Measurements from ENCODE around the gene NDUFC2.

DNA sequence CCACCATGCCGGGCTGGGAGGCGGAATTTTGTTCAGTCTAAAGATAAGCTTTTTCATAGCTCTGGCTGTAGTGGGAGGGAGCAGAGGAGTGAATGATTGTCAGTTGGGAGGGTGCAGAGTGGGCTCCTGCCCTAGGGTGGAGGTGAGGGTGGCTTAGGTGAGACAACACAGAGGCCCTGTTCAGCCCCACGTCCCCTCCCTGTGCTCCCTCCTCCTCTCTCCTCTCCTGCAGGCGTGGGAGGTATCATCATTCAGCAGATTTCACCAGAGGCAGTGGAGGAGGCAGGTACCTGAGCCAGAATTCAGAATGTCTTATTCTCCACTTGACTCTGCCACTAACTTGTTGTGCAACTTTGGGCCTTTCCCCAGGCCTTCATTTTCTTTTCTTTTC, 17.7 kb downstream of the NDUFC2 start:
- no peak for TF ChIP-seq EP300 (conservative IDR thresholded peaks at IDR 0.05; ENCODE audit: poor library complexity, severe bottlenecking)
- no peak for TF ChIP-seq EZH2 (IDR thresholded peaks at IDR 0.05; ENCODE audit: borderline replicate concordance, insufficient read depth, low read length, poor library complexity, severe bottlenecking)
- TF ChIP-seq, protein P1, sequence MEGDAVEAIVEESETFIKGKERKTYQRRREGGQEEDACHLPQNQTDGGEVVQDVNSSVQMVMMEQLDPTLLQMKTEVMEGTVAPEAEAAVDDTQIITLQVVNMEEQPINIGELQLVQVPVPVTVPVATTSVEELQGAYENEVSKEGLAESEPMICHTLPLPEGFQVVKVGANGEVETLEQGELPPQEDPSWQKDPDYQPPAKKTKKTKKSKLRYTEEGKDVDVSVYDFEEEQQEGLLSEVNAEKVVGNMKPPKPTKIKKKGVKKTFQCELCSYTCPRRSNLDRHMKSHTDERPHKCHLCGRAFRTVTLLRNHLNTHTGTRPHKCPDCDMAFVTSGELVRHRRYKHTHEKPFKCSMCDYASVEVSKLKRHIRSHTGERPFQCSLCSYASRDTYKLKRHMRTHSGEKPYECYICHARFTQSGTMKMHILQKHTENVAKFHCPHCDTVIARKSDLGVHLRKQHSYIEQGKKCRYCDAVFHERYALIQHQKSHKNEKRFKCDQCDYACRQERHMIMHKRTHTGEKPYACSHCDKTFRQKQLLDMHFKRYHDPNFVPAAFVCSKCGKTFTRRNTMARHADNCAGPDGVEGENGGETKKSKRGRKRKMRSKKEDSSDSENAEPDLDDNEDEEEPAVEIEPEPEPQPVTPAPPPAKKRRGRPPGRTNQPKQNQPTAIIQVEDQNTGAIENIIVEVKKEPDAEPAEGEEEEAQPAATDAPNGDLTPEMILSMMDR (IDR thresholded peaks at IDR 0.05; ENCODE audit: poor library complexity, severe bottlenecking): no peak
- no peak for TF ChIP-seq POLR2AphosphoS5 (IDR thresholded peaks at IDR 0.05)
- no peak for TF ChIP-seq SMC3 (conservative IDR thresholded peaks at IDR 0.05; ENCODE audit: poor library complexity)
- TF ChIP-seq, protein P2, sequence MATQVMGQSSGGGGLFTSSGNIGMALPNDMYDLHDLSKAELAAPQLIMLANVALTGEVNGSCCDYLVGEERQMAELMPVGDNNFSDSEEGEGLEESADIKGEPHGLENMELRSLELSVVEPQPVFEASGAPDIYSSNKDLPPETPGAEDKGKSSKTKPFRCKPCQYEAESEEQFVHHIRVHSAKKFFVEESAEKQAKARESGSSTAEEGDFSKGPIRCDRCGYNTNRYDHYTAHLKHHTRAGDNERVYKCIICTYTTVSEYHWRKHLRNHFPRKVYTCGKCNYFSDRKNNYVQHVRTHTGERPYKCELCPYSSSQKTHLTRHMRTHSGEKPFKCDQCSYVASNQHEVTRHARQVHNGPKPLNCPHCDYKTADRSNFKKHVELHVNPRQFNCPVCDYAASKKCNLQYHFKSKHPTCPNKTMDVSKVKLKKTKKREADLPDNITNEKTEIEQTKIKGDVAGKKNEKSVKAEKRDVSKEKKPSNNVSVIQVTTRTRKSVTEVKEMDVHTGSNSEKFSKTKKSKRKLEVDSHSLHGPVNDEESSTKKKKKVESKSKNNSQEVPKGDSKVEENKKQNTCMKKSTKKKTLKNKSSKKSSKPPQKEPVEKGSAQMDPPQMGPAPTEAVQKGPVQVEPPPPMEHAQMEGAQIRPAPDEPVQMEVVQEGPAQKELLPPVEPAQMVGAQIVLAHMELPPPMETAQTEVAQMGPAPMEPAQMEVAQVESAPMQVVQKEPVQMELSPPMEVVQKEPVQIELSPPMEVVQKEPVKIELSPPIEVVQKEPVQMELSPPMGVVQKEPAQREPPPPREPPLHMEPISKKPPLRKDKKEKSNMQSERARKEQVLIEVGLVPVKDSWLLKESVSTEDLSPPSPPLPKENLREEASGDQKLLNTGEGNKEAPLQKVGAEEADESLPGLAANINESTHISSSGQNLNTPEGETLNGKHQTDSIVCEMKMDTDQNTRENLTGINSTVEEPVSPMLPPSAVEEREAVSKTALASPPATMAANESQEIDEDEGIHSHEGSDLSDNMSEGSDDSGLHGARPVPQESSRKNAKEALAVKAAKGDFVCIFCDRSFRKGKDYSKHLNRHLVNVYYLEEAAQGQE (IDR thresholded peaks at IDR 0.05; ENCODE audit: borderline replicate concordance): no peak
- no peak for TF ChIP-seq RAD21 (conservative IDR thresholded peaks at IDR 0.05)
- no peak for TF ChIP-seq TAF1 (IDR thresholded peaks at IDR 0.05; ENCODE audit: low read depth)
- no peak for TF ChIP-seq MXI1 (conservative IDR thresholded peaks at IDR 0.05; ENCODE audit: poor library complexity, severe bottlenecking)
